GM19023 (cell line): ENCODE results near the gene MXI1.

Experiments used
- ATAC-seq: cut with Tn5 transposase; IDR thresholded peaks from one replicate; pipeline ENCODE4 v1.9.1; 2021; ENCODE audit warnings: mild to moderate bottlenecking, moderate library complexity; ENCODE audit not compliant: unreplicated experiment

Gene MXI1

GRCh38 chr10:110207011-110207804 is at the start of gene MXI1:
Gene MXI1 (plus strand): TSS chr10:110207605. CDS start chr10:110207809, 204 bp downstream.
- peak; percentile 59 for ATAC-seq

- no peak for ATAC-seq
Measured at GRCh38 chr10:110158051-110159005, 49.1 kb upstream of the MXI1 start.

- ATAC-seq, result no peak
Measured at GRCh38 chr10:110160081-110160480, 47.3 kb upstream of the MXI1 start.

- ATAC-seq, result no peak
Measured at GRCh38 chr10:110160522-110160921, 46.9 kb upstream of the MXI1 start.

- no peak for ATAC-seq
Measured at GRCh38 chr10:110162741-110163145, 44.7 kb upstream of the MXI1 start.

- ATAC-seq, result no peak
Measured at GRCh38 chr10:110163192-110163773, 44.1 kb upstream of the MXI1 start.

- no peak for ATAC-seq
Measured at GRCh38 chr10:110163841-110164240, 43.6 kb upstream of the MXI1 start.

GRCh38 chr10:110165239-110165638 is 42.2 kb upstream of the MXI1 start:
- no peak for ATAC-seq

- no peak for ATAC-seq
Measured at GRCh38 chr10:110167149-110167548, 40.3 kb upstream of the MXI1 start.

GRCh38 chr10:110168601-110169481 is 38.6 kb upstream of the MXI1 start:
- ATAC-seq, result no peak

- ATAC-seq, result no peak
Measured at GRCh38 chr10:110169586-110169985, 37.8 kb upstream of the MXI1 start.

- ATAC-seq, result no peak
Measured at GRCh38 chr10:110170142-110170971, 37.0 kb upstream of the MXI1 start.

- ATAC-seq, result no peak
Measured at GRCh38 chr10:110171032-110171431, 36.4 kb upstream of the MXI1 start.

- ATAC-seq, result no peak
Measured at GRCh38 chr10:110172155-110172554, 35.2 kb upstream of the MXI1 start.

- ATAC-seq, result no peak
Measured at GRCh38 chr10:110174201-110174600, 33.2 kb upstream of the MXI1 start.

GRCh38 chr10:110174816-110175215 is 32.6 kb upstream of the MXI1 start:
- ATAC-seq, result no peak

- ATAC-seq, result no peak
Measured at GRCh38 chr10:110175406-110175805, 32.0 kb upstream of the MXI1 start.

- no peak for ATAC-seq
Measured at GRCh38 chr10:110176141-110177030, 31.0 kb upstream of the MXI1 start.

GRCh38 chr10:110179220-110179619 is 28.2 kb upstream of the MXI1 start:
- no peak for ATAC-seq
